ENCODE data around the gene HPDL. TPM values are rescaled to one million over a fixed set of nuclear protein-coding genes. Genes with fewer than 3 reads are reported as not detected.
A peak's percentile ranks its signal among the peaks of the same experiment; 100 is the strongest.

The HPDL gene
- total and polyA plus RNA-seq, 5 donors, result 0.25 to 0.56 (median 0.39) TPM; not detected in 1

DNA sequence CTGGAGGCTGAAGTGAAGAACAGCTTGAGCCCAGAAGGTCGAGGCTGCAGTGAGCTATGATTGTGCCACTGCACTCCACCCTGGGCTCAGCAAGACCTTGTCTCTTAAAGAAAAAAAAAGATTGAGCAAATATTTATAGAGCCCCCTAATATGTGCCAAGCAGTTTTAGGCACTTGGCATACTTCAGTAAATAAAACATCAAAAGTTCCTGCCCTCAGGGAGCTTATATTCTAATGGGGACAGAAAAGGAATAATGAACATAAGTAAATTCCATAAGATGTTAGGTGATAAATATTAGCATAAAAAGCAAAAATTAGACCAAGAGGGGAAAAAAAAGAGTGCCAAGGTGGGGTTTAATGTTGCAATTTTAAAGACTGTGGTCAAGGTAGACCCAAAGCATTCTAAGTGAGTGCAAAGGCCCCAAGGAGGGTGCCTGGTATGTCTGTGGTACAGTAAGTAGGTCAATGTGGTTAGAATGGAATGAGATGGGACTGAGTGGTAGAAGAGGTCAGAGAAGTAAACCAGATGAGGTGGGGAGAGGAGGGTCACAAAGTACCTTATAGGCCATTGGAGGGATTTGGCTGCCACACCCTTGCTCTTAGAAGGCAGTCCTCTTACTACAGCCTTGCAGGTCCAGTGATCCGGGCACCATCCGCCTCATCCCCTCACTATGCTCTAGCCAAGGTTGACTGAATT lies 11.1 kb downstream of the HPDL start:
- 94% methylated on average over 3 of the region's 3 CpGs for WGBS
- Histone ChIP-seq H3K4me1 (ENCODE audit: control insufficient read depth, insufficient read depth, low read length) (peaks cover 9% of the 10 kb centered on the region), H3K4me3 (ENCODE audit: low read length) (no peak overlapping the region), H3K9me3 (ENCODE audit: control insufficient read depth, low read length) (no peaks in the 10 kb centered on the region), H3K27me3 (ENCODE audit: control insufficient read depth, insufficient read depth) (no peaks in the 10 kb centered on the region), H3K27ac (ENCODE audit: low read length) (no peak overlapping the region)
- DNase-seq (no peak), ATAC-seq (no peak)
- intact Hi-C loops (cut with DNase I), result no loop called here

DNA sequence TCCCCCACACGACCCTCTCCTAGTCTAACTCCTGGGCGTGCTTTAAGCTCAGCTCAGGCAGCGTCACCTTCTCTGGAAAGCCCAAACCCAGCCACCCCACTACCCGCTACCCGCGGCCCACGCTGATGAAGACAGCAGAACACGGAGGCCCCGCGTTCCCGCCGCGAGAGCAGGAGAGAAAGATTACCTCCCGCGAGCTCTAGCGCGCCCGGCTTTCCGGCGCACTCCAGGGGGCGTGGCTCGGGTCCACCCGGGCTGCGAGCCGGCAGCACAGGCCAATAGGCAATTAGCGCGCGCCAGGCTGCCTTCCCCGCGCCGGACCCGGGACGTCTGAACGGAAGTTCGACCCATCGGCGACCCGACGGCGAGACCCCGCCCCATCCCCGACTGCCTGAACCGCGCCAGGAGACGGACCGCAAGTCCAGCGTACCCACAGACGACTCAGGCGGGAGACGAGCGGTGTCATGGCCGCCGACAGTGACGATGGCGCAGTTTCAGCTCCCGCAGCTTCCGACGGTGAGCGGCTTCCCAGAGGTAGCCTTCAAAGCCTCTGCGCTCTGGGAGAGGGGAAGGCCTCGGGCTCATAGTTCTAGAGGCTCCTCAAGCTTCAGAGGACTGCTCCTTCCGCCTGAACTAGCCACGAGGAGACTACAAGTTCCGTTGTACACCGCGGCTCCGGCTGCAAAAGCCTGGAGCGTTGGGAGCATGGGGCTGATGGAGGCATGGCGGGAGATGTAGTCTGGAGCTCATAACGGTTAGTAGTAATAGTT lies 13.3 kb downstream of the HPDL start, which contains the start of the genes MUTYH and TOE1:
Gene MUTYH, minus strand, starts transcription at position 652 of the 770 bp plus-strand sequence. CDS start 5,935 bp downstream, outside the sequence.
Gene TOE1, plus strand, starts transcription at position 382 of the 770 bp plus-strand sequence. Its CDS starts 83 bp downstream, at position 465.
- Histone ChIP-seq H3K4me3 (ENCODE audit: low read length) (peak within 1 kb of the TSS; percentile 64), H3K4me1 (ENCODE audit: control insufficient read depth, insufficient read depth, low read length) (peaks cover 7% of the 10 kb centered on the region), H3K27me3 (ENCODE audit: control insufficient read depth, insufficient read depth) (no peaks in the 10 kb centered on the region), H3K27ac (ENCODE audit: low read length) (peak within 1 kb of the TSS; percentile 91), H3K9me3 (ENCODE audit: control insufficient read depth, low read length) (no peaks in the 10 kb centered on the region)
- ATAC-seq (peak; percentile 95 to 96), DNase-seq (peak; percentile 96 to 98 (median 97))
- intact Hi-C loops (cut with DNase I), result no loop called here
- under 1% methylated on average over 70 of the region's 70 CpGs for WGBS

GRCh38 chr1:45340816-45341466 lies 14.2 kb downstream of the HPDL start:
- intact Hi-C loops (cut with DNase I), result no loop called here

DNA sequence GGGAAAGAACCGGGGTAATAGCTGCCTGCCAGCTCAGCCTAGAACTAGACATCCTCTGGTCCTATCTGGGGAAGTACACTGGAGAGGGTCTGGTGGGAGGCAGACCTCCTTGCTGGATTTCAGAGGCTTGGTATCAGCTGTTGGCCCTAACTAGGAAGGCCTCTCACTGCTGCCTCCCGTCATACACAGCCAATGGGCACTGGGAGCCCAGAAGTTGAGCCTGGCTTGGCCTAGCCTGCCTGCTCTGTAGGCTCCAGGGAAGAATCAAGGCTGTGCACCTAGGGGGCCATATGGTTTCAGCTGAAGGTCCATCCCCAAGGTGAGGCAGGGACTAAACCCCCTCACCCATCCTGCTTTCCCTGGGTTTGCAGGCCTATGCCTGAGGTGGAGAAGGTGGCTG lies 17.8 kb downstream of the HPDL start:
- H3K9me3 ChIP-seq (ENCODE audit: control insufficient read depth, low read length), result no peaks in the 10 kb centered on the region
- H3K27me3 ChIP-seq (ENCODE audit: control insufficient read depth, insufficient read depth), result no peaks in the 10 kb centered on the region
- 99% methylated on average over 2 of the region's 2 CpGs for WGBS
- no peak overlapping the region for H3K27ac ChIP-seq (ENCODE audit: low read length)
- peaks cover 17% of the 10 kb centered on the region for H3K4me1 ChIP-seq (ENCODE audit: control insufficient read depth, insufficient read depth, low read length)
- DNase-seq, result no peak
- ATAC-seq, result no peak
- no peak overlapping the region for H3K4me3 ChIP-seq (ENCODE audit: low read length)
- intact Hi-C loops (cut with DNase I), result no loop called here

More at GRCh38 chr1:45340816-45341466, 14.2 kb downstream of the HPDL start:
- Histone ChIP-seq H3K4me3 (ENCODE audit: low read length) (peak overlapping the region; percentile 64), H3K27ac (ENCODE audit: low read length) (no peak overlapping the region), H3K27me3 (ENCODE audit: control insufficient read depth, insufficient read depth) (no peaks in the 10 kb centered on the region), H3K9me3 (ENCODE audit: control insufficient read depth, low read length) (no peaks in the 10 kb centered on the region), H3K4me1 (ENCODE audit: control insufficient read depth, insufficient read depth, low read length) (peaks cover 7% of the 10 kb centered on the region)
- ATAC-seq (no peak), DNase-seq (no peak)
- WGBS, result 32% methylated on average over 6 of the region's 6 CpGs

DNA sequence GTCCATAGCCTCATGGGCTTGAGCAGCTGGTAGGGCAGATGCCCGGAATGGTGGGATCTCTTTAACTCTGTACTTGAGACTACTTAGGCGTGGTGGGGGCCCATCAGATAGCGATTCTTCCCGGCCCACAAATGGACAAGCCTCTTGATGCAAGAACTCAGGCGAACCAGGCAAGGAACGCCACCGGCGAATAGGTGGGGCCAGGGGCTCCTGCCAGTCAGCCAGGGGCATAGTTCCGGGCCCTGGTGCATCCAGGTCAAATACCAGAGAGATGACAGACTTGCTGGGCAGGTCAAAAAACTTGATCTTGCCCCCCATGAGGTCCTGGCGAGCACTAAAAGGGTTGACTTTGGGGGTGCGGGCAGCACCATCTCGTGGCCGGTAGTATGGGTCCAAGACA lies 18.3 kb downstream of the HPDL start:
- Histone ChIP-seq H3K27ac (ENCODE audit: low read length) (no peak overlapping the region), H3K4me3 (ENCODE audit: low read length) (no peak overlapping the region), H3K27me3 (ENCODE audit: control insufficient read depth, insufficient read depth) (no peaks in the 10 kb centered on the region), H3K9me3 (ENCODE audit: control insufficient read depth, low read length) (no peaks in the 10 kb centered on the region), H3K4me1 (ENCODE audit: control insufficient read depth, insufficient read depth, low read length) (peaks cover 18% of the 10 kb centered on the region)
- 95% methylated on average over 13 of the region's 13 CpGs for WGBS
- ATAC-seq (no peak), DNase-seq (no peak)
- intact Hi-C loops (cut with DNase I), result no loop called here

DNA sequence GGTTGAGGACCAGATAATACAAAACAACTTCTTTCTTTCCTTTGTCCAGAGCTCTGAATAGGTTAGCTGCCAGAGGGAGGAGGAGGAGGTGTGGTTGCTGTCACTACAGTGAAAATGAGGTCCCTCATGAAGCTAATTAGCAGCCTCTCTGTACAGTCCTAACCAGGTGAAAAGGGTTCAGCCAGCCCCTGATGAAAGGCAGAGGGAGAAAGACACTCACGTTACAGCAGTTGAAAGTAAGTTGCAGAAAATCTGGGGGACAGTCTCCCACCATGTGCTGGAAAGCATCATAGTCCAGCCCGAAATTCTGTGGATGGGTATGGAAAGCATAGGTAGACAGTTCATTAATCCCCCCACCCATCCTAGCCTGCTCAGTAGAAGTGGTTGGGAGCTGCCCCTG lies 19.8 kb downstream of the HPDL start:
- DNase-seq, result no peak
- intact Hi-C loops (cut with DNase I), result no loop called here
- Histone ChIP-seq H3K4me1 (ENCODE audit: control insufficient read depth, insufficient read depth, low read length) (peaks cover 11% of the 10 kb centered on the region), H3K27ac (ENCODE audit: low read length) (no peak overlapping the region), H3K27me3 (ENCODE audit: control insufficient read depth, insufficient read depth) (no peaks in the 10 kb centered on the region), H3K4me3 (ENCODE audit: low read length) (no peak overlapping the region), H3K9me3 (ENCODE audit: control insufficient read depth, low read length) (no peaks in the 10 kb centered on the region)
- ATAC-seq, result no peak
- 89% methylated on average over 2 of the region's 2 CpGs for WGBS

DNA sequence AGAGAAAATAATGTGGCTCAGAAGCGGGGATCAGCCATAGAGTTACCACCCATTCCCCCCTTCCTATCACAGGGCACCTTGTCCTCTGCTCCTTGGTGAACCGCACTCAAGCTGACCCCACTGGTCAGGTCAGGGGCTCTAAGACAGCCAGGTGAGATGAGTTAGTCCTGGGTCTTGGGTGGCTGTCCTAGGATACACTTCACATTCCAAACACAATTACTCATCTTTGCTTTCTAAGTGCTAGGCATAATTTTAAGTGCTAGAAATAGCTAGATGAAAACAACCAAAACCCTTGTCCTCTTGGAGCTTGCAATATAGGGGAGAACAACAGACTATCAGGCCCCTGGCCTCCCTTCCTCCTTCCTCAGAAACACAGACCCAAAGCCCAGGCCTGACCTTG lies 21.3 kb downstream of the HPDL start:
- Histone ChIP-seq H3K4me3 (ENCODE audit: low read length) (no peak overlapping the region), H3K4me1 (ENCODE audit: control insufficient read depth, insufficient read depth, low read length) (peaks cover 11% of the 10 kb centered on the region), H3K27ac (ENCODE audit: low read length) (peak overlapping the region; percentile 57), H3K27me3 (ENCODE audit: control insufficient read depth, insufficient read depth) (no peaks in the 10 kb centered on the region), H3K9me3 (ENCODE audit: control insufficient read depth, low read length) (no peaks in the 10 kb centered on the region)
- intact Hi-C loops (cut with DNase I), result no loop called here
- no peak for ATAC-seq
- 100% methylated on average over 2 of the region's 2 CpGs for WGBS
- DNase-seq, result no peak

GRCh38 chr1:45348609-45348965 lies 21.9 kb downstream of the HPDL start:
- no peaks in the 10 kb centered on the region for H3K9me3 ChIP-seq (ENCODE audit: control insufficient read depth, low read length)
- intact Hi-C loops (cut with DNase I), result no loop called here
- peak; percentile 3 to 6 for ATAC-seq
- no peaks in the 10 kb centered on the region for H3K27me3 ChIP-seq (ENCODE audit: control insufficient read depth, insufficient read depth)
- WGBS, result 27% methylated on average over 1 of the region's 1 CpG
- peak overlapping the region; percentile 91 for H3K27ac ChIP-seq (ENCODE audit: low read length)
- H3K4me1 ChIP-seq (ENCODE audit: control insufficient read depth, insufficient read depth, low read length), result peaks cover 11% of the 10 kb centered on the region
- no peak for DNase-seq
- no peak overlapping the region for H3K4me3 ChIP-seq (ENCODE audit: low read length)

GRCh38 chr1:45348966-45349677 lies 22.4 kb downstream of the HPDL start:
- Histone ChIP-seq H3K4me1 (ENCODE audit: control insufficient read depth, insufficient read depth, low read length) (peaks cover 11% of the 10 kb centered on the region), H3K27me3 (ENCODE audit: control insufficient read depth, insufficient read depth) (no peaks in the 10 kb centered on the region), H3K27ac (ENCODE audit: low read length) (peak overlapping the region; percentile 91), H3K9me3 (ENCODE audit: control insufficient read depth, low read length) (no peaks in the 10 kb centered on the region), H3K4me3 (ENCODE audit: low read length) (no peak overlapping the region)
- intact Hi-C loops (cut with DNase I), result no loop called here
- DNase-seq (peak in 2 of 3 donors; percentile 72 to 78), ATAC-seq (peak; percentile 71 to 78)
- 31% methylated on average over 3 of the region's 3 CpGs for WGBS

DNA sequence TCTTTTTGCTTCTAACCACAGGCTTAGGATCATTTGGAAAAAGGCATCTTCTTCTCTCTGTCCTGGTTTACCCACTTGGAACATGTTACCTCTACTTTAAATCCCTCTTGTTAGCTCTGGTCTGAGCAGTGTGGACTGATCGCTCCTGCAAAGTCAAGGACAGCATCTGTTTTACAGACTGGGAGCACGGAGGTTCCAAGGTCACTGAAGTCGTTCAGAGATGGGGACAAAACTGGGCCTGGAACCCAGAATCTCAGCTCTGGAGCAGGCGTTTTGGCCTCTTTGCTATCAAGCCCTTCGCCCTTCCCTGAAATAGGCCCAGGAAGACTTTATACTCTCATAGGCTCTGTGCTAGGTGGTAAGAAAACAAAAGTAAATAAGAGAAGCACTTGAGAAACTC lies 24.8 kb downstream of the HPDL start:
- Histone ChIP-seq H3K4me3 (ENCODE audit: low read length) (no peak overlapping the region), H3K27me3 (ENCODE audit: control insufficient read depth, insufficient read depth) (no peaks in the 10 kb centered on the region), H3K27ac (ENCODE audit: low read length) (no peak overlapping the region), H3K9me3 (ENCODE audit: control insufficient read depth, low read length) (no peaks in the 10 kb centered on the region), H3K4me1 (ENCODE audit: control insufficient read depth, insufficient read depth, low read length) (peaks cover 11% of the 10 kb centered on the region)
- WGBS, result 76% methylated on average over 5 of the region's 5 CpGs
- DNase-seq (no peak), ATAC-seq (no peak)
- intact Hi-C loops (cut with DNase I), result loop anchor here in 1 of 4 donors (10.0 kb wide), 1 partner anchor 223 kb away; no protein-coding TSS in a partner anchor

All from right cardiac atrium (tissue), 5 donors.